GM19468 (cell line): ENCODE measurements around the gene S100G.

Experiments used
- ATAC-seq: cut with Tn5 transposase; IDR thresholded peaks from one replicate; pipeline ENCODE4 v1.9.1; 2021; ENCODE audit warnings: mild to moderate bottlenecking, moderate library complexity, moderate number of reproducible peaks; ENCODE audit not compliant: unreplicated experiment; ENCODE audit errors: extremely low read depth

The S100G gene

DNA sequence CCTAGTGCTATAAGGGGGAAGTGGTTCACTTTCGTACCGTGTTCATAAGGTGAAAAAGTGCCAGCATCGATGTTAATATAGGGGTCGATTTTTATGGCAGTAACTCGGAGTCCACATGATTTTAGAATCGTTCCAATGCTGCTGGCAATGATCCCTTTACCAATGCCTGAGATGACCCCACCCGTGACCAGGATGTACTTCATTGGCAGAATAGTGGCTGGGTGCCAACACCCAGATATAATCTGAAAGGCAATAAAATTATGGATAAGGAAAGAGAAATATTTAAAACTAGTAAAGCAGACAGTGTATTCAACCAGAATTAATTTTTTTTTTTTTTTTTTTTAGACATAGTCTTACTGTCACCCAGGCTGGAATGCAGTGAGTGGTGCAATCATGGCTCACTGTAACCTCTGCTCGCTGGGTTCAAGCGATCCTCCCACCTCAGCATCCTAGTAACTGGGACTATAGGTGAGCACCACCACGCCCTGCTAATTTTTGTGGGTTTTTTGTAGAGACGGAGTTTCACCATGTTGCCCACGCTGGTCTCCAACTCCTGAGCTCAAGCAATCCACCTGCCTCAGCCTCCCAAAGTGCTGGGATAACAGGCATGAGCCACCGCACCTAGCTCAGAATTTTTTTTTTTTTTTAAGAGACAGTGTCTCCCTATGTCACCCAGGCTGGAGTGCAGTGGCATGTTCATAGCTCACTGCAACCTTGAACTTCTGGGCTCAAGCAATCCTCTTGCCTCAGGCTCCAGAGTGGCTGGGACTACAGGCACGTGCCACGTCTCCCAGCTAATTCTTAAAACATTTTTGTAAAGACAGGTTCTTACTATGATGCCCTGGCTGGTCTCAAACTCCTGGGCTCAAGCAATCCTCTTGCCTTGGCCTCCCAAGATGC lies 53.0 kb downstream of the S100G start:
- no peak for ATAC-seq
